Measurements from ENCODE around the gene ZFAND3.
"Not testable (repeated sequence)": the region's sequence is repeated elsewhere in the genome, so short reads cannot be mapped to it uniquely, and the experiment has no call there.

DNA sequence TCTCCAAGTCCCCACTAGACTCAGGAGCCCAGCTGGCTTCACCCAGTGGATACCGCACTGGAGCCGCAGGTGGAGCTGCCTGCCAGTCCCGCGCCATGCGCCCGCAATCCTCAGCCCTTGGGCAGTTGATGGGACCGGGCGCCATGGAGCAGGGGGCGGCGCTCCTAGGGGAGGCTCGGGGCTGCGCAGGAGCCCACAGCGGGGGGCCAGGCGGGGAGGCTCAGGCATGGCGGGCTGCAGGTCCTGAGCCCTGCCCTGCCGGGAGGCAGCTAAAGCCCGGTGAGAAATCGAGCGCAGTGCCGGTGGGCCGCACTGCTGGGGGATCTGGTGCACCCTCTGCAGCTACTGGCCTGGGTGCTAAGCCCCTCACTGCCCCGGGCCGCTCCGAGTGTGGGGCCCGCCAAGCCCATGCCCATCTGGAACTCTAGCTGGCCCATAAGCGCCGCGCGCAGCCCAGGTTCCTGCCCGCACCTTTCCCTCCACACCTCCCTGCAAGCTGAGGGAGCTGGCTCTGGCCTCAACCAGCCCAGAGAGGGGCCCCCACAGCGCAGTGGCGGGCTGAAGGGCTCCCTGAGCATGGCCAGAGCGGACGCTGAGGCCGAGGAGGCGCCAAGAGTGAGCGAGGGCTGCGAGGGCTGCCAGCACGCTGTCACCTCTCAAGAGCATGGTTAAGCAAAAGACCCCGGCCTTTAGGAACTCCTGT, 304.8 kb downstream of the ZFAND3 start:
- not testable (repeated sequence) for TF ChIP-seq EP300, POLR2AphosphoS5 (IDR thresholded peaks at IDR 0.05)
